RWPE1 (cell line): ENCODE measurements around the gene LSR.

Source experiments
- CTCF ChIA-PET: fragments of 350-600 bp; sonication (Branson Sonifier 250); formaldehyde crosslinking; extraction: SDS; loops from one replicate; lab custom pipeline; 2021; lab: Yijun Ruan, JAX
- POLR2A ChIA-PET: fragments of 400-600 bp; formaldehyde crosslinking; extraction: SDS; loops from one replicate; lab custom pipeline; 2020; ENCODE audit warnings: antibody characterized with exemption; ENCODE audit not compliant: low non-redundant PET; lab: Yijun Ruan, JAX
- DNase-seq: peaks from one replicate; pipeline ENCODE4 v3.0.0; 2012; ENCODE audit warnings: low spot score
- H3K27ac ChIP-seq: fragments of 450-650 bp; 2 replicates; pipeline ENCODE4 v1.5.1; 2017
- TF ChIP-seq, protein P1 (sequence below): fragments of 450-650 bp; conservative IDR thresholded peaks from 2 replicates; pipeline ENCODE4 v1.5.1; 2017; ENCODE audit warnings: low read depth, mild to moderate bottlenecking

Gene LSR

GRCh38 chr19:35310331-35310730 lies 61.5 kb downstream of the LSR start:
- DNase-seq: no peak
- POLR2A ChIA-PET: no interaction called here
- no peak overlapping the region for H3K27ac ChIP-seq
- CTCF ChIA-PET: interaction anchor here (0.6 kb wide), 1 partner anchor 95 kb away, joined by 6 read pairs; no protein-coding TSS in a partner anchor
- TF ChIP-seq, protein P1, sequence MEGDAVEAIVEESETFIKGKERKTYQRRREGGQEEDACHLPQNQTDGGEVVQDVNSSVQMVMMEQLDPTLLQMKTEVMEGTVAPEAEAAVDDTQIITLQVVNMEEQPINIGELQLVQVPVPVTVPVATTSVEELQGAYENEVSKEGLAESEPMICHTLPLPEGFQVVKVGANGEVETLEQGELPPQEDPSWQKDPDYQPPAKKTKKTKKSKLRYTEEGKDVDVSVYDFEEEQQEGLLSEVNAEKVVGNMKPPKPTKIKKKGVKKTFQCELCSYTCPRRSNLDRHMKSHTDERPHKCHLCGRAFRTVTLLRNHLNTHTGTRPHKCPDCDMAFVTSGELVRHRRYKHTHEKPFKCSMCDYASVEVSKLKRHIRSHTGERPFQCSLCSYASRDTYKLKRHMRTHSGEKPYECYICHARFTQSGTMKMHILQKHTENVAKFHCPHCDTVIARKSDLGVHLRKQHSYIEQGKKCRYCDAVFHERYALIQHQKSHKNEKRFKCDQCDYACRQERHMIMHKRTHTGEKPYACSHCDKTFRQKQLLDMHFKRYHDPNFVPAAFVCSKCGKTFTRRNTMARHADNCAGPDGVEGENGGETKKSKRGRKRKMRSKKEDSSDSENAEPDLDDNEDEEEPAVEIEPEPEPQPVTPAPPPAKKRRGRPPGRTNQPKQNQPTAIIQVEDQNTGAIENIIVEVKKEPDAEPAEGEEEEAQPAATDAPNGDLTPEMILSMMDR: no peak

GRCh38 chr19:35310811-35311465 lies 62.1 kb downstream of the LSR start:
- H3K27ac ChIP-seq: no peak overlapping the region
- DNase-seq: no peak
- TF ChIP-seq, protein P1: no peak
- CTCF ChIA-PET: no interaction called here
- POLR2A ChIA-PET: no interaction called here

DNA sequence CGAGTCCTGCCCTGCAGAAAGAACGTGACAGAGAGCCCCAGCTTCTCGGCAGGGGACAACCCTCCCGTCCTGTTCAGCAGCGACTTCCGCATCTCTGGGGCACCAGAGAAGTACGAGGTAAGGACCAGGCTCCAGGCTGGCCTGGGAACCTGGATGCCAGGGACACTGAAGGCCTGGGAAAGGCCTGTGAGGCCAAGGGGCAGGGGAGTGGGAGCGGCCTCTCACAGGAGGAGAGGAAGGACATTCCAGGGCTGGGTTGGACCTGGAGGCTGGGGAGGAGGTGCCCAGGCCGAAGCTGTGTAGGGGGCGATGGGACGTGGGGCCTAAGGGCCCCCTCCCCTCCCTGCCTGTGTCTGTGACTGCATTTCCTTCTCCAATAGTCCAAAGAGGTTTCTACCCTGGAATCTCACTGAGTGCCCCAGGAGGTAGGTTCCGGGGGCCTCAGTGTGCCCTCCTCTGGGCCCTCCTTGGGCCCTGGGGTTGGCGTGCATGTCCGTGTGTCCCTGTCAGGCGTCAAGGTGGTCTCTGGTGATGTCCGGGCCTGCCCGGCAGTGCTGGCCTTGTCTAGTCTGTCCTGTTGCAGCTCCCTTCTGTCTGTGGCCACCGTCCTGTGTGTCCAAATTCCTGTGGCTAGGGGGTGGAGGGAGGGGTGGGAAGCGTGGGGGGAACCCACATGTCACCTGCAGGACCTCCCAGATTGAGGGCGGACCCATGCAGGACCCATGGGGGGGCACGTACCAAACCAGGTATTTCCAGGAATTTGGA lies 63.3 kb downstream of the LSR start:
- POLR2A ChIA-PET: interaction anchor here (0.5 kb wide), 1 partner anchor 37 kb away, joined by 4 read pairs; no protein-coding TSS in a partner anchor
- TF ChIP-seq, protein P1: no peak
- DNase-seq: no peak
- H3K27ac ChIP-seq: no peak overlapping the region; the same call in 1 of the 2 replicates
- CTCF ChIA-PET: interaction anchor here (0.6 kb wide), 1 partner anchor 266 kb away, joined by 3 read pairs; no protein-coding TSS in a partner anchor

GRCh38 chr19:35313587-35313986 lies 64.8 kb downstream of the LSR start:
- ChIA-PET CTCF (interaction anchor here (0.6 to 1.4 kb wide), 3 partner anchors 44 to 507 kb away, joined by 3 to 6 read pairs (median 4); no protein-coding TSS in a partner anchor), POLR2A (no interaction called here)
- no peak for DNase-seq
- peak overlapping the region; percentile 32 for H3K27ac ChIP-seq
- TF ChIP-seq, protein P1: no peak

GRCh38 chr19:35314031-35314430 lies 65.2 kb downstream of the LSR start:
- CTCF ChIA-PET: interaction anchor here (0.6 to 1.4 kb wide), 3 partner anchors 44 to 506 kb away, joined by 3 to 6 read pairs (median 4); no protein-coding TSS in a partner anchor
- H3K27ac ChIP-seq: peak overlapping the region; percentile 32

GRCh38 chr19:35314858-35315470 lies 66.2 kb downstream of the LSR start:
- DNase-seq: no peak
- TF ChIP-seq, protein P1: no peak
- POLR2A ChIA-PET: no interaction called here
- CTCF ChIA-PET: interaction anchor here (1.4 kb wide), 2 partner anchors 38 to 45 kb away, joined by 4 read pairs; no protein-coding TSS in a partner anchor
- no peak overlapping the region for H3K27ac ChIP-seq

More at GRCh38 chr19:35314031-35314430, 65.2 kb downstream of the LSR start:
- POLR2A ChIA-PET: no interaction called here
- DNase-seq: no peak
- TF ChIP-seq, protein P1: no peak
